ENCODE data around the gene SLC22A23.
A peak's percentile ranks its signal among the peaks of the same experiment; 100 is the strongest.

SLC22A23 gene

GRCh38 chr6:3405182-3405518 lies 51.7 kb downstream of the SLC22A23 start:
- DNase-seq (ENCODE audit: low spot score), result no peak

GRCh38 chr6:3403238-3404173 lies 53.3 kb downstream of the SLC22A23 start:
- peak; percentile 83 for DNase-seq (ENCODE audit: low spot score)

- no peak for DNase-seq (ENCODE audit: low spot score)
Observed at GRCh38 chr6:3402310-3403237, 54.3 kb downstream of the SLC22A23 start.

GRCh38 chr6:3400162-3400561 lies 56.7 kb downstream of the SLC22A23 start:
- DNase-seq (ENCODE audit: low spot score), result no peak

- DNase-seq (ENCODE audit: low spot score), result peak; percentile 72
Observed at GRCh38 chr6:3398755-3399696, 57.8 kb downstream of the SLC22A23 start.

- no peak for DNase-seq (ENCODE audit: low spot score)
Observed at GRCh38 chr6:3398165-3398562, 58.7 kb downstream of the SLC22A23 start.

- no peak for DNase-seq (ENCODE audit: low spot score)
Observed at GRCh38 chr6:3397229-3398164, 59.4 kb downstream of the SLC22A23 start.

GRCh38 chr6:3396503-3397180 lies 60.2 kb downstream of the SLC22A23 start:
- no peak for DNase-seq (ENCODE audit: low spot score)

- DNase-seq (ENCODE audit: low spot score), result no peak
Observed at GRCh38 chr6:3394671-3395070, 62.2 kb downstream of the SLC22A23 start.

- DNase-seq (ENCODE audit: low spot score), result no peak
Observed at GRCh38 chr6:3393836-3394202, 63.0 kb downstream of the SLC22A23 start.

- no peak for DNase-seq (ENCODE audit: low spot score)
Observed at GRCh38 chr6:3392930-3393835, 63.7 kb downstream of the SLC22A23 start.

GRCh38 chr6:3391902-3392458 lies 64.9 kb downstream of the SLC22A23 start:
- no peak for DNase-seq (ENCODE audit: low spot score)

- DNase-seq (ENCODE audit: low spot score), result peak; percentile 85
Observed at GRCh38 chr6:3390698-3391097, 66.2 kb downstream of the SLC22A23 start.

GRCh38 chr6:3389390-3390167 lies 67.3 kb downstream of the SLC22A23 start:
- no peak for DNase-seq (ENCODE audit: low spot score)

GRCh38 chr6:3388786-3389185 lies 68.1 kb downstream of the SLC22A23 start:
- no peak for DNase-seq (ENCODE audit: low spot score)

GRCh38 chr6:3386374-3386857 lies 70.4 kb downstream of the SLC22A23 start:
- DNase-seq (ENCODE audit: low spot score), result no peak

- no peak for DNase-seq (ENCODE audit: low spot score)
Observed at GRCh38 chr6:3385660-3386151, 71.1 kb downstream of the SLC22A23 start.

All from LoVo (cell line).